PFSK-1 (cell line): ENCODE results near the gene ALDH3B1.

ENCODE experiments used
- FOXP2 ChIP-seq: optimal IDR thresholded peaks from 2 replicates; pipeline ENCODE3; 2011; ENCODE audit warnings: borderline replicate concordance, control low read depth, inconsistent platforms; ENCODE audit not compliant: insufficient read depth; ENCODE audit errors: extremely low read length, extremely low read depth
- POLR2AphosphoS5 ChIP-seq: IDR thresholded peaks from 2 replicates; pipeline ENCODE4 v1.6.1; 2012; ENCODE audit warnings: low read depth, mild to moderate bottlenecking, control low read depth, low read length, moderate library complexity
- SIN3A ChIP-seq: IDR thresholded peaks from 2 replicates; pipeline ENCODE4 v1.6.1; 2012; ENCODE audit warnings: mild to moderate bottlenecking, low read length, moderate library complexity, borderline replicate concordance; ENCODE audit not compliant: insufficient read depth
- TAF1 ChIP-seq: IDR thresholded peaks from 2 replicates; pipeline ENCODE4 v1.6.1; 2012; ENCODE audit warnings: low read length, control low read depth, borderline replicate concordance; ENCODE audit not compliant: insufficient read depth
- TF ChIP-seq, protein P1 (sequence below), 2 experiments: IDR thresholded peaks; 2 replicates each; pipeline versions ENCODE4 v1.6.1 to v1.8.0; 2011 to 2012; ENCODE audit warnings: low read depth in 2 of 2, low read length in 2 of 2, control low read depth in 1 of 2, inconsistent platforms in 1 of 2, mild to moderate bottlenecking in 1 of 2, moderate library complexity in 1 of 2; ENCODE audit not compliant: insufficient read depth in 1 of 2

ALDH3B1 gene

DNA sequence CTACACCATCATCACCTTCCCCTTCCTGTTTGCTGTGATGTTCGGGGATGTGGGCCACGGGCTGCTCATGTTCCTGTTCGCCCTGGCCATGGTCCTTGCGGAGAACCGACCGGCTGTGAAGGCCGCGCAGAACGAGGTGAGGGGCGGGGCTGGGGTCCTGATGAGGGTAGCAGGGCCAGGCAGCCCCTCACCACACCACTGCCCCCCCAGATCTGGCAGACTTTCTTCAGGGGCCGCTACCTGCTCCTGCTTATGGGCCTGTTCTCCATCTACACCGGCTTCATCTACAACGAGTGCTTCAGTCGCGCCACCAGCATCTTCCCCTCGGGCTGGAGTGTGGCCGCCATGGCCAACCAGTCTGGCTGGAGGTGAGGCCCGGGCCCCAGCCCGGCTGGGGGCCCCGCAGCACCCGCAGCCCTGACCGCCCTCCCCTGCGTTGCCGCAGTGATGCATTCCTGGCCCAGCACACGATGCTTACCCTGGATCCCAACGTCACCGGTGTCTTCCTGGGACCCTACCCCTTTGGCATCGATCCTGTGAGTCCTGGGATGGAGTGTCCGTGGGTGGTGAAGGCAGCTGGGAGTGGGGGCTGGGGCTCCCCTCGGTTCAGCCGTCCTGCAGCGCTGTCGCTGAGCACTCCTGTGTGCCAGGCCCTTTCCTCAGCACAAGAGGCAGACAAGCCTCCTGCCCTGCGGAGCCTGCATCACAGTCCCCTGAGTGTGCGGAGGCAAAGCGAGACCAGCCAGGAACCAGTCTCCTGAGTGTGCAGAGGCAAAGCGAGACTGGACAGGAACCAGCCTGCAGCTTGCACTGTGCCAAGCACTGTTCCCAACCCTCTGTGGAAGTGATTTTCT lies 37.5 kb downstream of the ALDH3B1 start:
- TF ChIP-seq SIN3A (no peak), FOXP2 (no peak), TAF1 (no peak), POLR2AphosphoS5 (no peak)
- TF ChIP-seq, protein P1, sequence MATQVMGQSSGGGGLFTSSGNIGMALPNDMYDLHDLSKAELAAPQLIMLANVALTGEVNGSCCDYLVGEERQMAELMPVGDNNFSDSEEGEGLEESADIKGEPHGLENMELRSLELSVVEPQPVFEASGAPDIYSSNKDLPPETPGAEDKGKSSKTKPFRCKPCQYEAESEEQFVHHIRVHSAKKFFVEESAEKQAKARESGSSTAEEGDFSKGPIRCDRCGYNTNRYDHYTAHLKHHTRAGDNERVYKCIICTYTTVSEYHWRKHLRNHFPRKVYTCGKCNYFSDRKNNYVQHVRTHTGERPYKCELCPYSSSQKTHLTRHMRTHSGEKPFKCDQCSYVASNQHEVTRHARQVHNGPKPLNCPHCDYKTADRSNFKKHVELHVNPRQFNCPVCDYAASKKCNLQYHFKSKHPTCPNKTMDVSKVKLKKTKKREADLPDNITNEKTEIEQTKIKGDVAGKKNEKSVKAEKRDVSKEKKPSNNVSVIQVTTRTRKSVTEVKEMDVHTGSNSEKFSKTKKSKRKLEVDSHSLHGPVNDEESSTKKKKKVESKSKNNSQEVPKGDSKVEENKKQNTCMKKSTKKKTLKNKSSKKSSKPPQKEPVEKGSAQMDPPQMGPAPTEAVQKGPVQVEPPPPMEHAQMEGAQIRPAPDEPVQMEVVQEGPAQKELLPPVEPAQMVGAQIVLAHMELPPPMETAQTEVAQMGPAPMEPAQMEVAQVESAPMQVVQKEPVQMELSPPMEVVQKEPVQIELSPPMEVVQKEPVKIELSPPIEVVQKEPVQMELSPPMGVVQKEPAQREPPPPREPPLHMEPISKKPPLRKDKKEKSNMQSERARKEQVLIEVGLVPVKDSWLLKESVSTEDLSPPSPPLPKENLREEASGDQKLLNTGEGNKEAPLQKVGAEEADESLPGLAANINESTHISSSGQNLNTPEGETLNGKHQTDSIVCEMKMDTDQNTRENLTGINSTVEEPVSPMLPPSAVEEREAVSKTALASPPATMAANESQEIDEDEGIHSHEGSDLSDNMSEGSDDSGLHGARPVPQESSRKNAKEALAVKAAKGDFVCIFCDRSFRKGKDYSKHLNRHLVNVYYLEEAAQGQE (IDR thresholded peaks at IDR 0.05; ENCODE audit: insufficient read depth in 1 of 2, low read depth in 2 of 2, low read length in 2 of 2): no peak

DNA sequence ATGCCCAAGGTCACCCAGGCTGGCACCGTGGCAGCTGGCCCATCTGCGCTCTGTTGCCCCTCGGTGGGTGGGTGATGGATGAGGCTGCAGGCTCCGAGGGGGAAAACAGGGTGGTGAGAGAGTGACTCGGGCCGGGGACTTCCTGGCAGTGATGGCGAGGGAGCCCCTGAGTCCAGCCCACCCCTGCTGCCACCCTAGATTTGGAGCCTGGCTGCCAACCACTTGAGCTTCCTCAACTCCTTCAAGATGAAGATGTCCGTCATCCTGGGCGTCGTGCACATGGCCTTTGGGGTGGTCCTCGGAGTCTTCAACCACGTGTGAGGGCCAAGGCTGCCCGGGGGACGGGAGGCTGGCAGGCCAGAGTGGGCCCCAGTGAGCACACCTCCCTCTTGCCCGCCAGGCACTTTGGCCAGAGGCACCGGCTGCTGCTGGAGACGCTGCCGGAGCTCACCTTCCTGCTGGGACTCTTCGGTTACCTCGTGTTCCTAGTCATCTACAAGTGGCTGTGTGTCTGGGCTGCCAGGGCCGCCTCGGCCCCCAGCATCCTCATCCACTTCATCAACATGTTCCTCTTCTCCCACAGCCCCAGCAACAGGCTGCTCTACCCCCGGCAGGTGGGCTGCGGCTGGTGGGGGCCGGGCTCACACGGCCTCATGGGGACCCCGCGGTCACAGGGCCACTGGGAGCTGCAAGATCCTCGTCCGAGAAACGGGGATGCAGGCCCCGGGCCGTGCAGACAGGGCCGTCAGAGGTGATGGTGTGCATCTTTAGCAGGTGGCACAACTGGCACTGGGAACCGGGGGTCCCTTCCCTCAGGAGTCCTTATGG lies 38.8 kb downstream of the ALDH3B1 start:
- TF ChIP-seq SIN3A (no peak), FOXP2 (no peak), TAF1 (no peak), POLR2AphosphoS5 (no peak)
- TF ChIP-seq, protein P1 (IDR thresholded peaks at IDR 0.05; ENCODE audit: insufficient read depth in 1 of 2, low read depth in 2 of 2, low read length in 2 of 2): no peak

DNA sequence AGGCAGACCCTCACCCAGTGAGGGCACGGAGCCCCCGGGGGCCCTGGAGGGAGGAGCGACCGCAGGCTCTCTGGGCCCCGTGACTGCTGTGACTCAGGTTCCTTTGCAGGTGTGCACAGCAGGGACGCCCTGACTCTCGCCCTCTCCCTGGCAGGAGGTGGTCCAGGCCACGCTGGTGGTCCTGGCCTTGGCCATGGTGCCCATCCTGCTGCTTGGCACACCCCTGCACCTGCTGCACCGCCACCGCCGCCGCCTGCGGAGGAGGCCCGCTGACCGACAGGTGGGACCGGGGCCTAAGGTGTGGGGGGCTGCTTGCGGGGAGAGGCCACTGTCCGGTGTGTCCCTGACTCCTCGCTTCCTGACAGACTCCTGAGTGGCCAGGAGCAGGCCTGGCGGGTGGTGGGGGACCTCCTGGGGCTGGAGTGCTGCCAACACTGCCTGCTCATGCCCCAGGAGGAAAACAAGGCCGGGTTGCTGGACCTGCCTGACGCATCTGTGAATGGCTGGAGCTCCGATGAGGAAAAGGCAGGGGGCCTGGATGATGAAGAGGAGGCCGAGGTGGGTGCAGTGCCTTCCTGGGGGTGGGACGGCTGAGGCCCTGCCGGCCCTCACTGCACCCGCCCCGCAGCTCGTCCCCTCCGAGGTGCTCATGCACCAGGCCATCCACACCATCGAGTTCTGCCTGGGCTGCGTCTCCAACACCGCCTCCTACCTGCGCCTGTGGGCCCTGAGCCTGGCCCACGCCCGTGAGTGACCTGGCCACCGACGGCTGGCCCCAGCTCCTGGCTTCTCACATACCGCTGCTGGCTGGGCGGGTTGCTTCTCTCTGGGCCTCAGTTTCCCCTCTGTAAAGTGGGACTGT lies 39.6 kb downstream of the ALDH3B1 start:
- TF ChIP-seq FOXP2 (no peak), SIN3A (no peak), POLR2AphosphoS5 (no peak), TAF1 (no peak)
- TF ChIP-seq, protein P1 (IDR thresholded peaks at IDR 0.05; ENCODE audit: insufficient read depth in 1 of 2, low read depth in 2 of 2, low read length in 2 of 2): no peak

DNA sequence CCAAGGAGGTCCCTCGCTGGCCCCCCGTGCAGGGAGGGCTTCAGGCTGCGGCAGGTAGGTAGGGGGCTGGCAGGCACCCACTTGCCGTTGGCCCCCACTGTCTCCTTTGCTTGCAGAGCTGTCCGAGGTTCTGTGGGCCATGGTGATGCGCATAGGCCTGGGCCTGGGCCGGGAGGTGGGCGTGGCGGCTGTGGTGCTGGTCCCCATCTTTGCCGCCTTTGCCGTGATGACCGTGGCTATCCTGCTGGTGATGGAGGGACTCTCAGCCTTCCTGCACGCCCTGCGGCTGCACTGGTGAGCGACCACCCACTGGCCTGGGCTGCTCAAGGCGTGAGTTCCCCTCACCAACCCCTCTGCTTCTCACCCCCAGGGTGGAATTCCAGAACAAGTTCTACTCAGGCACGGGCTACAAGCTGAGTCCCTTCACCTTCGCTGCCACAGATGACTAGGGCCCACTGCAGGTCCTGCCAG lies 40.3 kb downstream of the ALDH3B1 start:
- TF ChIP-seq SIN3A (no peak), POLR2AphosphoS5 (no peak), FOXP2 (no peak)
